ENCODE data around the gene PJA1. TPM values are rescaled to one million over a fixed set of nuclear protein-coding genes. Genes with fewer than 3 reads are reported as not detected.

The PJA1 gene
- total RNA-seq, 1 donor from 2014 or later = 11.4 TPM

DNA sequence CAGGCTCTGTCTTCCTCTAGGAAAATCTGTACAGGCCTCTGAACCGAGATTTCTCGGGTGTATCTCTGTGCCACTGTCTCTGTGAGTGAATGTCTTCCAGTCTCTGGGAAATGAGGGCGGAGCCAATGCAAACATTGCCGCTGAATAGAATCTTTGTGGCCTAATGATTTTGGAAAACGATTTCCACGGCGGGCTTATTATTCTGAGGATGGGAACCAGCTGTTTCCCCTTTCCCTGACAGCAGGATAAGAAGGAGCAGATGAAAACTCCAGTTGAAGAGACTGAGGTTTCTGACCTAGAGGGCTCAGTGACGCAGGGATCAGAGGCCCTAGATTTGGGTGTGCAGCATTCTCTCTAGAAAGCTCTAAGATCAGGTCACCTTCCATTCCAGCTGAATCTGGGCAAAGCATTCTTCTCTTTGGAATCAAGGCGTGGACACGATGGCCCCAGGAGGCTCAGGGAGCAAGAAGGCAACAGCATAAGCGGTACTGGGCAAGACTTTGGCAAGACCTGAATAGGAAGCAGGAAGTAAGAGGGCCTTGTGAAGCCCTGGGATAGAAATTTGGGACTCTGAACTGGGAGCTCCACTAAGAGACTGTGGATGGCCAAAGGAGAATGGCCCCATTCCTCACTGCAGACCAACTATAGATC, 47.3 kb downstream of the PJA1 start:
- DNase-seq (ENCODE audit: low read depth in 2 of 2) = no peak

DNA sequence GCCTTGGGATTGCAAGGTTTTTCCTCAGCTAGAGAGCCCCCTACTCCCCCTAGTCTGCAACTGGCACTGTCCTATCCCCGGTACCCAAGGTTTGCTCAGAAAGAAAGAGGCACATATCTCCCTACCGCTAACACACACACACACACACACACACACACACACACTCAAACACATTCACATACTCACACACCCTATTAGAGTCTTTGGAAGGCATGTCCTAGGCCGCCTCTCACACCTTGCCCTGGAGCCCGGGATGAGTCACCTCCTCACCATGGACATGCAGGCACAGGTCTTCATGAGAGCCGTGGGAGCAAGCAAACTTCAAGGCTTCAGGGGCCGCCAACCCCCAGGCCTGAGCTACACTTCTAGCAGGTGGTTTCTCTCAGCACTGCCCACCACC, 49.2 kb downstream of the PJA1 start:
- DNase-seq (ENCODE audit: low read depth in 2 of 2) = no peak

DNA sequence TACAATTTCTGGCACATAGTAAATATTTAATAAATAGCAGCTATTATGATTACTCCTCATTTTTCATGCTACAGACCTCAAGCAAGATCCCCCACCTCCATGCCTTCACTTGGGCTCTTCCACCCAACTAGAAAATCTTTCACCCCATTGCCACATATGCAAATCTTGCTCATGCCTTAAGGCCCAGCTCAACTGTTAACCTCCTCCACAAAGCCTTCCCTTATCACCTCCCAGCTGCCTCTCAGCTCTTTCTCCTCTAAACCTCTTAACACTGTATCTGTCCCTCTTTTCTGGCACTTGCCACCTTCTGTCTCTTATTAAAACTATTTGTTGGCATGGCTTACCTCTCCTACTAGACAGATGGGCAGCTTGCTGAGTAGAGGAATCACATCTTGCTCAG, 51.5 kb downstream of the PJA1 start:
- DNase-seq (ENCODE audit: low read depth in 2 of 2) = no peak

Data from dermis microvascular lymphatic vessel endothelial cell (primary cell).